Glutamatergic neuron (in vitro differentiated cells): ENCODE measurements around the gene IL9R. TPM values are rescaled to one million over a fixed set of nuclear protein-coding genes. Genes with fewer than 3 reads are reported as not detected.

Source experiments
- DNase-seq: peaks from one replicate; pipeline ENCODE4 v3.0.0; 2022
- H3K27ac Mint-ChIP-seq: one replicate; pipeline ENCODE4 v1.8.0; 2020; ENCODE audit warnings: mild to moderate bottlenecking, mixed read lengths, inconsistent platforms; ENCODE audit not compliant: unreplicated experiment
- H3K27me3 Mint-ChIP-seq: one replicate; pipeline ENCODE4 v1.8.0; 2020; ENCODE audit warnings: mild to moderate bottlenecking, moderate library complexity, mixed read lengths, inconsistent platforms; ENCODE audit not compliant: unreplicated experiment
- H3K36me3 Mint-ChIP-seq: one replicate; pipeline ENCODE4 v1.8.0; 2020; ENCODE audit warnings: mild to moderate bottlenecking, mixed read lengths, inconsistent platforms; ENCODE audit not compliant: unreplicated experiment
- H3K4me1 Mint-ChIP-seq: one replicate; pipeline ENCODE4 v1.8.0; 2020; ENCODE audit warnings: mild to moderate bottlenecking, low read depth, mixed read lengths, inconsistent platforms; ENCODE audit not compliant: unreplicated experiment
- H3K4me3 Mint-ChIP-seq: one replicate; pipeline ENCODE4 v1.8.0; 2020; ENCODE audit warnings: mild to moderate bottlenecking, mixed read lengths, inconsistent platforms; ENCODE audit not compliant: unreplicated experiment
- H3K9me3 Mint-ChIP-seq: one replicate; pipeline ENCODE4 v1.8.0; 2020; ENCODE audit warnings: mild to moderate bottlenecking, moderate library complexity, mixed read lengths, inconsistent platforms; ENCODE audit not compliant: unreplicated experiment
- long read RNA-seq: library from polyadenylated mRNA; unstranded; transcript quantifications from one replicate; pipeline ENCODE4 v2.0.0, GENCODE V29; 2020; ENCODE audit not compliant: unreplicated experiment
- total RNA-seq: library from RNA; stranded (reverse); fragmentation: NEBNext Ultra II Directional; extraction: Animal tissue kit (Norgen Biotek cat#: 25700); gene quantifications from one replicate; pipeline ENCODE4 v1.2.1, GENCODE V29; 2021; ENCODE audit not compliant: unreplicated experiment
- TF ChIP-seq, protein P1 (sequence below): fragments of 200-600 bp; sonication (generic); IDR thresholded peaks from one replicate; pipeline ENCODE4 v1.5.0; 2021; ENCODE audit not compliant: partially characterized antibody, unreplicated experiment

Gene IL9R, protein sequence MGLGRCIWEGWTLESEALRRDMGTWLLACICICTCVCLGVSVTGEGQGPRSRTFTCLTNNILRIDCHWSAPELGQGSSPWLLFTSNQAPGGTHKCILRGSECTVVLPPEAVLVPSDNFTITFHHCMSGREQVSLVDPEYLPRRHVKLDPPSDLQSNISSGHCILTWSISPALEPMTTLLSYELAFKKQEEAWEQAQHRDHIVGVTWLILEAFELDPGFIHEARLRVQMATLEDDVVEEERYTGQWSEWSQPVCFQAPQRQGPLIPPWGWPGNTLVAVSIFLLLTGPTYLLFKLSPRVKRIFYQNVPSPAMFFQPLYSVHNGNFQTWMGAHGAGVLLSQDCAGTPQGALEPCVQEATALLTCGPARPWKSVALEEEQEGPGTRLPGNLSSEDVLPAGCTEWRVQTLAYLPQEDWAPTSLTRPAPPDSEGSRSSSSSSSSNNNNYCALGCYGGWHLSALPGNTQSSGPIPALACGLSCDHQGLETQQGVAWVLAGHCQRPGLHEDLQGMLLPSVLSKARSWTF
- total RNA-seq = not detected
- long read RNA-seq = 0 reads

DNA sequence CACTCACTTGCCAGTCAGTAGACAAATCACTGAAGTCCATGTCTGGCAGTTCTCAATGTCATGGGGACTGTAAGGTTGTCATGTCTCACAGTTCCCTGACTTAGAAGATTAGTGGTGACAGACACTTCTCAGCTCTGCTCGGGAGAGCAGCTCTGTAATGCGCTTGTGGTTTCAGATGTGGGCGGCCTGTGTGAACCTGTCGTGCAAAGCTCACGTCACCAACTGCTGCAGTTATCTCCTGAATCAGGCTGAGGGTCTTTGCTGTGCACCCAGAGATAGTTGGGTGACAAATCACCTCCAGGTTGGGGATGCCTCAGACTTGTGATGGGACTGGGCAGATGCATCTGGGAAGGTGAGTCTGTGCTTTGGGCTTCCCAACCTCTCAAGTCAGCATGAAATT lies at the start of gene IL9R:
Gene IL9R, plus strand, starts transcription at position 261 of the 400 bp plus-strand sequence. Its CDS starts 64 bp downstream, at position 325.
- Mint-ChIP-seq H3K9me3 (peaks cover 12% of the 10 kb centered on the region), H3K27me3 (peaks cover 3% of the 10 kb centered on the region), H3K27ac (no peak within 1 kb of the TSS), H3K4me3 (no peak within 1 kb of the TSS), H3K4me1 (no peaks in the 10 kb centered on the region), H3K36me3 (no peaks in the 10 kb centered on the region)
- TF ChIP-seq, protein P1, sequence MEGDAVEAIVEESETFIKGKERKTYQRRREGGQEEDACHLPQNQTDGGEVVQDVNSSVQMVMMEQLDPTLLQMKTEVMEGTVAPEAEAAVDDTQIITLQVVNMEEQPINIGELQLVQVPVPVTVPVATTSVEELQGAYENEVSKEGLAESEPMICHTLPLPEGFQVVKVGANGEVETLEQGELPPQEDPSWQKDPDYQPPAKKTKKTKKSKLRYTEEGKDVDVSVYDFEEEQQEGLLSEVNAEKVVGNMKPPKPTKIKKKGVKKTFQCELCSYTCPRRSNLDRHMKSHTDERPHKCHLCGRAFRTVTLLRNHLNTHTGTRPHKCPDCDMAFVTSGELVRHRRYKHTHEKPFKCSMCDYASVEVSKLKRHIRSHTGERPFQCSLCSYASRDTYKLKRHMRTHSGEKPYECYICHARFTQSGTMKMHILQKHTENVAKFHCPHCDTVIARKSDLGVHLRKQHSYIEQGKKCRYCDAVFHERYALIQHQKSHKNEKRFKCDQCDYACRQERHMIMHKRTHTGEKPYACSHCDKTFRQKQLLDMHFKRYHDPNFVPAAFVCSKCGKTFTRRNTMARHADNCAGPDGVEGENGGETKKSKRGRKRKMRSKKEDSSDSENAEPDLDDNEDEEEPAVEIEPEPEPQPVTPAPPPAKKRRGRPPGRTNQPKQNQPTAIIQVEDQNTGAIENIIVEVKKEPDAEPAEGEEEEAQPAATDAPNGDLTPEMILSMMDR = no peak
- DNase-seq = no peak

DNA sequence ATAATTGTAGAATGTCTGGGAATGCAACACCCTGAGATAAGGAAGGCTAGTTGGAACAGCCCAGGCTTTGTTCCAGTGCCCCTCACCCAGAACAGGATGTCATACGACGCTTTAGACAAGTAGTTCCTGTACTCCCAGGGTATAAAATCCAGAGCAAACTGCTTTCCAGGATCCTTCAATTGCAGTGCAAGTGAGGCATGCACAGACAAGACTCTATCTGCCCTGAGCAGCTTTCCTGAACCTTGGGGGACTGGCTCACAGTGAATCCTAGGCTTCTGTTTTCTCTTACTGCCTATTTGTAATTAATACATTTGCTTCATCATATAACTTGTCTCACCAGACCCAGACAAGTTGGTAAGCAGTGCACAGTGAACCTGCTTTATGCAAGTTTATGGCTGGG lies 48.4 kb upstream of the IL9R start:
- H3K9me3 Mint-ChIP-seq = no peaks in the 10 kb centered on the region
- H3K27me3 Mint-ChIP-seq = no peaks in the 10 kb centered on the region
- H3K4me1 Mint-ChIP-seq = no peaks in the 10 kb centered on the region
- no peak for DNase-seq
- peaks cover 7% of the 10 kb centered on the region for H3K36me3 Mint-ChIP-seq
- TF ChIP-seq, protein P1 = no peak
- H3K4me3 Mint-ChIP-seq = no peak overlapping the region
- no peak overlapping the region for H3K27ac Mint-ChIP-seq

DNA sequence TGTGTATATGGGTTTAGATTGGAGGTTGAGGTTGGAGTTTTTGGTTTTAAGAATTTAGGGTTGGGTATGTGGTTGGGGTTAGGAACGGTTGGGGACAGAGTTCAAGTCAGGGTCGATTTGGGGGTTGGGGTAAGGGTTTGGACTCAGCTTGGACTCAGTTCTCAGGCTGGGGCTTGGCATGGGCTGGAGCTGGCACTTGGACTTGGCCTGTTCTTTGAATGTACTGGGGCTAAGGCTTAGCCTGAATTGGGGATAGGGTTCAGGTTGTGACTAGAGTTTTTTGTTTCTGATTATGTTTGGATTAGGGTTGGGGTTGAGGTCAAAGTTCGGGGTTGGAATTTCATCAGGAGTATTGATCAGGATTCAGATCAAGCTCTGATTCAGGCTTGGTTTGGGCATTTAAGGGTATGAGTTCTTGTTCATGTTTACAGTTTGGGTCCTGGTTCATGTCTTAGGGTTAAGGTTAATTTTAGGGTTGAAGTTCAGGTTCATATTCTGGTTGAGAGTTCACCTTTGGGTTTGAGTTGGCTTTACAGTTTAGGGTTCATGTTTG lies 46.2 kb upstream of the IL9R start:
- H3K27ac Mint-ChIP-seq = no peak overlapping the region
- H3K4me1 Mint-ChIP-seq = no peaks in the 10 kb centered on the region
- H3K27me3 Mint-ChIP-seq = no peaks in the 10 kb centered on the region
- H3K4me3 Mint-ChIP-seq = no peak overlapping the region
- peaks cover under 1% of the 10 kb centered on the region for H3K36me3 Mint-ChIP-seq
- TF ChIP-seq, protein P1 = no peak
- H3K9me3 Mint-ChIP-seq = peaks cover 2% of the 10 kb centered on the region
- no peak for DNase-seq

DNA sequence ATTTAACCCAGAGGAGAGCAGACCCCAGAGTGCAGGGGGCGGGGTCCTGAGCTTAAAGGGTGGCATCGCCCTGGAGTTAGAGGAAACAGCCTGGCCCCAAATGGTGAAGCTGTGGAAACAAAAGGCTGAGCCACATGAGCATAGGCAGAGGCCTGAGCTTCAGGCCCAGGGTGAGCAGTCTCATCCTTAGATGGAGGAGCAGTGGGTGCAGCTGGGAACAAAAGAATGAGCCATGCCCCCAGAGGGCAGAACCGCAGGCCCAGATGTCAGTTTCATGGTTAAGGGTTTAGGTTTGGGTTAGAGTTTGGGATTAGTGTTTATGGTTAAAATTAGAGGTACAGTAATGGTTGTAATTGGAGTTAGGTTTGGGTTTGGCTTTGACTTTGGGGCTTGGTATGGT lies 44.4 kb upstream of the IL9R start:
- Mint-ChIP-seq H3K27me3 (no peaks in the 10 kb centered on the region), H3K27ac (no peak overlapping the region), H3K9me3 (peaks cover 2% of the 10 kb centered on the region), H3K4me1 (no peaks in the 10 kb centered on the region), H3K36me3 (no peaks in the 10 kb centered on the region), H3K4me3 (no peak overlapping the region)
- DNase-seq = no peak
- TF ChIP-seq, protein P1 = no peak

DNA sequence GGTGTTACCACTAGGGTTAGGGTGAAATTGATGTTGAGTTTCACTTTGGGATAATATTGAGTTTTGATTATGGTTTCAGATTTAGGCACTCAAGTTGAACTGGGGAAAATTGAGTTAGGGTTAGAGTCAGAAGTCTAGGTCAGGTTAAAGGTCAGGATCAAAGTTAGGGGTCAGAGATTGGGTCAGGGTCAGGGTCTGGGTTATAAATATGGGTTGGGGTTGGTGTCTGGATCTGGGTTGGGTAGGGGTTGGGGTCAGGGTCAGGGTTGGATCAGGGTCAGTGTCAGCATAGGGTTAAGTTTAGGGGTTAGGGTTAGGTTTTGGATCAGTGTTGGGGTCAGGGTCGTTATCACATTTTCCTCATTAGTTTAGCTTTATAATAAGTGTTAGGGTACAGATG lies 42.7 kb upstream of the IL9R start:
- Mint-ChIP-seq H3K27me3 (no peaks in the 10 kb centered on the region), H3K27ac (no peak overlapping the region), H3K36me3 (no peaks in the 10 kb centered on the region), H3K9me3 (peaks cover 2% of the 10 kb centered on the region), H3K4me1 (no peaks in the 10 kb centered on the region), H3K4me3 (no peak overlapping the region)
- DNase-seq = no peak
- TF ChIP-seq, protein P1 = no peak
